Fibroblast of lung (primary cell): Measurements from ENCODE around the gene GTPBP1.

Source experiments
- EZH2 ChIP-seq: IDR thresholded peaks from 2 replicates; pipeline ENCODE4 v1.5.1; 2012; ENCODE audit warnings: low read length, control low read depth, mild to moderate bottlenecking; ENCODE audit errors: missing control alignments
- TF ChIP-seq, protein P1 (sequence below), 2 donors: IDR thresholded peaks in 1 of 2; conservative IDR thresholded peaks in 1 of 2; 1 replicate in 1 of 2; 2 replicates in 1 of 2; pipeline ENCODE4 v1.5.1; 2011 to 2012; ENCODE audit warnings: low read length in 2 of 2, control low read depth in 1 of 2, inconsistent platforms in 1 of 2, low read depth in 1 of 2, mild to moderate bottlenecking in 1 of 2

DNA sequence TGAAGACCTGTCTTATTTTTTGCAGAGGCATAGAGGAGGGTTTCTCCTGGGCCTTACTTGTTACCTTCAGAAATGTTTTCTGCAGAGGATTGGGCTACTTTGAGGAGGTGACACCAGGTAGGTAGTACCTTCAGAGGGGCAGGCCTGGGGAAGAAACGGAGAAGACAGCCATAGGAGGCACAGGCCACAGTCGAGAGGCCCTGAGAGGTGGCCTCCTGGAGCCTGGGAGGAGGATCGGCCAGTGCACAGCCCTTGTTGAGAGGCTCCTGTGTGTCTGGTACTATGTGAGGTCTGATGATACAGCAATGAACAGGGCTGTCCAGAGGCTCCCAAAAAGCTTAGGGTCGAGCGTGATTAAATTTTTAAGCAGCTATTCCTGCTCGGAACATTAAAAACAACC lies 11.5 kb downstream of the GTPBP1 start:
- TF ChIP-seq EZH2: no peak
- TF ChIP-seq, protein P1, sequence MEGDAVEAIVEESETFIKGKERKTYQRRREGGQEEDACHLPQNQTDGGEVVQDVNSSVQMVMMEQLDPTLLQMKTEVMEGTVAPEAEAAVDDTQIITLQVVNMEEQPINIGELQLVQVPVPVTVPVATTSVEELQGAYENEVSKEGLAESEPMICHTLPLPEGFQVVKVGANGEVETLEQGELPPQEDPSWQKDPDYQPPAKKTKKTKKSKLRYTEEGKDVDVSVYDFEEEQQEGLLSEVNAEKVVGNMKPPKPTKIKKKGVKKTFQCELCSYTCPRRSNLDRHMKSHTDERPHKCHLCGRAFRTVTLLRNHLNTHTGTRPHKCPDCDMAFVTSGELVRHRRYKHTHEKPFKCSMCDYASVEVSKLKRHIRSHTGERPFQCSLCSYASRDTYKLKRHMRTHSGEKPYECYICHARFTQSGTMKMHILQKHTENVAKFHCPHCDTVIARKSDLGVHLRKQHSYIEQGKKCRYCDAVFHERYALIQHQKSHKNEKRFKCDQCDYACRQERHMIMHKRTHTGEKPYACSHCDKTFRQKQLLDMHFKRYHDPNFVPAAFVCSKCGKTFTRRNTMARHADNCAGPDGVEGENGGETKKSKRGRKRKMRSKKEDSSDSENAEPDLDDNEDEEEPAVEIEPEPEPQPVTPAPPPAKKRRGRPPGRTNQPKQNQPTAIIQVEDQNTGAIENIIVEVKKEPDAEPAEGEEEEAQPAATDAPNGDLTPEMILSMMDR (conservative IDR thresholded peaks at IDR 0.05 in 1 of 2, IDR thresholded peaks at IDR 0.05 in 1 of 2; ENCODE audit: low read depth in 1 of 2, low read length in 2 of 2): no peak
